Sigmoid colon (tissue), 4 donors: ENCODE data around the gene VN1R4.
"Not testable (repeated sequence)": the region's sequence is repeated elsewhere in the genome, so short reads cannot be mapped to it uniquely, and the experiment has no call there.

Experiments used
- CTCF ChIP-seq, 4 experiments: fragments of 450-650 bp in 3 of 4; fragments of 200-600 bp in 1 of 4; IDR thresholded peaks; one replicate each; pipeline ENCODE4 v1.5.1; 2016 to 2019; ENCODE audit warnings: antibody characterized with exemption in 4 of 4, mild to moderate bottlenecking in 3 of 4, moderate library complexity in 2 of 4
- EP300 ChIP-seq, 4 donors: sonication (generic); formaldehyde crosslinking; IDR thresholded peaks; one replicate each; pipeline ENCODE4 v1.6.1; 2017; ENCODE audit warnings: antibody characterized with exemption in 4 of 4
- POLR2A ChIP-seq, 2 donors: fragments of 450-650 bp; IDR thresholded peaks; one replicate each; pipeline ENCODE4 v1.6.1; 2016; ENCODE audit warnings: antibody characterized with exemption in 2 of 2, mild to moderate bottlenecking in 2 of 2, moderate library complexity in 2 of 2
- POLR2AphosphoS5 ChIP-seq, 4 donors: sonication (generic); formaldehyde crosslinking; IDR thresholded peaks; one replicate each; pipeline ENCODE4 v1.6.1; 2017; ENCODE audit warnings: antibody characterized with exemption in 4 of 4

- TF ChIP-seq POLR2A, CTCF, POLR2AphosphoS5, EP300 (IDR thresholded peaks at IDR 0.05): not testable (repeated sequence)
Observed at GRCh38 chr19:53269861-53270260, 2.3 kb upstream of the VN1R4 start.
